Keratinocyte (primary cell): ENCODE data around the gene CTCFL. TPM values are rescaled to one million over a fixed set of nuclear protein-coding genes. Genes with fewer than 3 reads are reported as not detected.

Source experiments
- DNase-seq: peaks from one replicate; pipeline ENCODE4 v3.0.0-alpha.2; 2011; ENCODE audit warnings: low read depth, missing footprints, low spot score
- FAIRE-seq: peaks from 2 replicates; lab custom pipeline; 2011; peaks lifted over from hg19 to GRCh38; lab: Jason Lieb, UNC
- H2AFZ ChIP-seq: 2 replicates; pipeline ENCODE4 v1.6.0; 2012; ENCODE audit warnings: low read length, control low read depth, inconsistent platforms; ENCODE audit not compliant: control insufficient read depth
- H3K27ac ChIP-seq: 2 replicates; pipeline ENCODE4 v1.5.1; 2011; ENCODE audit warnings: low read length; ENCODE audit not compliant: control insufficient read depth, insufficient read depth
- H3K27me3 ChIP-seq: 3 replicates; pipeline ENCODE4 v1.6.0; 2011; ENCODE audit warnings: low read length; ENCODE audit not compliant: control insufficient read depth, insufficient read depth; ENCODE audit errors: extremely low read depth
- H3K36me3 ChIP-seq, 2 experiments: 2 replicates in 1 of 2; 3 replicates in 1 of 2; pipeline ENCODE4 v1.5.1; 2011; ENCODE audit warnings: low read length in 2 of 2, mild to moderate bottlenecking in 1 of 2; ENCODE audit not compliant: control insufficient read depth in 2 of 2, insufficient read depth in 2 of 2; ENCODE audit errors: extremely low read depth in 1 of 2
- H3K4me1 ChIP-seq: 3 replicates; pipeline ENCODE4 v1.5.1; 2011; ENCODE audit warnings: low read length; ENCODE audit not compliant: control insufficient read depth, insufficient read depth; ENCODE audit errors: extremely low read depth
- H3K4me2 ChIP-seq: 3 replicates; pipeline ENCODE4 v1.6.0; 2011; ENCODE audit warnings: low read depth, low read length; ENCODE audit not compliant: control insufficient read depth, insufficient read depth; ENCODE audit errors: extremely low read depth
- H3K4me3 ChIP-seq, 3 experiments: fragments of 200-600 bp in 1 of 3; sonication (generic) in 1 of 3; 2 replicates in 2 of 3; 3 replicates in 1 of 3; pipeline ENCODE4 v1.5.1; 2011 to 2016; ENCODE audit warnings: low read length in 3 of 3, mild to moderate bottlenecking in 3 of 3, control low read depth in 2 of 3, inconsistent platforms in 1 of 3, low read depth in 1 of 3, mixed read lengths in 1 of 3, mixed run types in 1 of 3, moderate library complexity in 1 of 3; ENCODE audit not compliant: control insufficient read depth in 2 of 3, insufficient read depth in 2 of 3; ENCODE audit errors: extremely low read depth in 1 of 3
- H3K79me2 ChIP-seq: 2 replicates; pipeline ENCODE4 v1.6.0; 2012; ENCODE audit warnings: low read length; ENCODE audit not compliant: control insufficient read depth, insufficient read depth
- H3K9ac ChIP-seq: 3 replicates; pipeline ENCODE4 v1.6.0; 2011; ENCODE audit warnings: low read length; ENCODE audit not compliant: control insufficient read depth, insufficient read depth; ENCODE audit errors: extremely low read depth
- H3K9me1 ChIP-seq: 3 replicates; pipeline ENCODE4 v1.6.0; 2011; ENCODE audit warnings: low read length; ENCODE audit not compliant: control insufficient read depth, insufficient read depth; ENCODE audit errors: extremely low read depth
- H3K9me3 ChIP-seq: 2 replicates; pipeline ENCODE4 v1.5.1; 2012; ENCODE audit warnings: low read depth, low read length; ENCODE audit not compliant: control insufficient read depth
- H4K20me1 ChIP-seq: 3 replicates; pipeline ENCODE4 v1.6.0; 2011; ENCODE audit warnings: low read length; ENCODE audit not compliant: control insufficient read depth, insufficient read depth; ENCODE audit errors: extremely low read depth
- EZH2 ChIP-seq: IDR thresholded peaks from one replicate; pipeline ENCODE4 v1.6.1; 2012; ENCODE audit warnings: inconsistent platforms, mild to moderate bottlenecking, low read length, moderate library complexity
- dilution Hi-C: fragments of 300-500 bp; cut with MboI; formaldehyde crosslinking; loops from one replicate; pipeline ENCODE4 v1.7.0; 2020; ENCODE audit warnings: low sequenced_read_pairs; ENCODE audit not compliant: extremely low pct_ligation_motif_present
- polyA plus RNA-seq, 5 experiments: library from polyadenylated mRNA; depleted of rRNA in 3 of 5; stranded (reverse) in 3 of 5; stranded (forward) in 1 of 5; unstranded in 1 of 5; fragments of >200 nt; gene quantifications; 1 replicate in 1 of 5; 2 replicates in 3 of 5; 3 replicates in 1 of 5; pipeline versions ENCODE4 v1.2.1 to v1.2.3, GENCODE V29; 2011 to 2012; ENCODE audit warnings: missing spikeins in 2 of 5, low read depth in 1 of 5, low replicate concordance in 1 of 5
- TF ChIP-seq, protein P1 (sequence below), 3 experiments: IDR thresholded peaks in 1 of 3; conservative IDR thresholded peaks in 1 of 3; optimal IDR thresholded peaks in 1 of 3; 2 replicates in 2 of 3; 3 replicates in 1 of 3; pipeline versions ENCODE3 to v1.5.1; 2011; ENCODE audit warnings: low read length in 3 of 3, mild to moderate bottlenecking in 3 of 3, moderate library complexity in 2 of 3, control low read depth in 1 of 3, inconsistent platforms in 1 of 3; ENCODE audit not compliant: insufficient read depth in 2 of 3; ENCODE audit errors: extremely low read depth in 1 of 3

The CTCFL gene
- polyA plus RNA-seq, 1 donor (not counting 4 experiments of a cell fraction or from before 2014, with no cell fraction given): not detected

GRCh38 chr20:57476641-57477461, 48.1 kb downstream of the CTCFL start:
- Histone ChIP-seq H3K9me3 (no peaks in the 10 kb centered on the region), H2AFZ (no peak overlapping the region), H3K9me1 (no peaks in the 10 kb centered on the region), H3K4me1 (no peaks in the 10 kb centered on the region), H3K79me2 (no peaks in the 10 kb centered on the region), H3K27me3 (peaks cover 45% of the 10 kb centered on the region), H3K36me3 (no peaks in the 10 kb centered on the region), H3K4me3 (no peak overlapping the region), H3K27ac (no peak overlapping the region), H4K20me1 (no peaks in the 10 kb centered on the region), H3K4me2 (no peak overlapping the region), H3K9ac (no peak overlapping the region)
- FAIRE-seq (no peak), DNase-seq (no peak)
- dilution Hi-C loops: no loop called here
- TF ChIP-seq, protein P1, sequence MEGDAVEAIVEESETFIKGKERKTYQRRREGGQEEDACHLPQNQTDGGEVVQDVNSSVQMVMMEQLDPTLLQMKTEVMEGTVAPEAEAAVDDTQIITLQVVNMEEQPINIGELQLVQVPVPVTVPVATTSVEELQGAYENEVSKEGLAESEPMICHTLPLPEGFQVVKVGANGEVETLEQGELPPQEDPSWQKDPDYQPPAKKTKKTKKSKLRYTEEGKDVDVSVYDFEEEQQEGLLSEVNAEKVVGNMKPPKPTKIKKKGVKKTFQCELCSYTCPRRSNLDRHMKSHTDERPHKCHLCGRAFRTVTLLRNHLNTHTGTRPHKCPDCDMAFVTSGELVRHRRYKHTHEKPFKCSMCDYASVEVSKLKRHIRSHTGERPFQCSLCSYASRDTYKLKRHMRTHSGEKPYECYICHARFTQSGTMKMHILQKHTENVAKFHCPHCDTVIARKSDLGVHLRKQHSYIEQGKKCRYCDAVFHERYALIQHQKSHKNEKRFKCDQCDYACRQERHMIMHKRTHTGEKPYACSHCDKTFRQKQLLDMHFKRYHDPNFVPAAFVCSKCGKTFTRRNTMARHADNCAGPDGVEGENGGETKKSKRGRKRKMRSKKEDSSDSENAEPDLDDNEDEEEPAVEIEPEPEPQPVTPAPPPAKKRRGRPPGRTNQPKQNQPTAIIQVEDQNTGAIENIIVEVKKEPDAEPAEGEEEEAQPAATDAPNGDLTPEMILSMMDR (optimal IDR thresholded peaks at IDR 0.05 in 1 of 3, IDR thresholded peaks at IDR 0.05 in 1 of 3, conservative IDR thresholded peaks at IDR 0.05 in 1 of 3; ENCODE audit: extremely low read depth in 1 of 3, insufficient read depth in 2 of 3, low read length in 3 of 3): no peak
- no peak for TF ChIP-seq EZH2

GRCh38 chr20:57476084-57476526, 48.8 kb downstream of the CTCFL start:
- dilution Hi-C loops: no loop called here
- no peak overlapping the region for H2AFZ ChIP-seq
- no peak overlapping the region for H3K4me2 ChIP-seq
- H3K9me1 ChIP-seq: no peaks in the 10 kb centered on the region
- H4K20me1 ChIP-seq: no peaks in the 10 kb centered on the region
- no peaks in the 10 kb centered on the region for H3K4me1 ChIP-seq
- H3K27ac ChIP-seq: no peak overlapping the region
- peaks cover 49% of the 10 kb centered on the region for H3K27me3 ChIP-seq
- no peaks in the 10 kb centered on the region for H3K9me3 ChIP-seq
- FAIRE-seq: no peak
- H3K9ac ChIP-seq: no peak overlapping the region
- DNase-seq: no peak
- no peaks in the 10 kb centered on the region for H3K79me2 ChIP-seq
- TF ChIP-seq EZH2: no peak
- TF ChIP-seq, protein P1 (optimal IDR thresholded peaks at IDR 0.05 in 1 of 3, IDR thresholded peaks at IDR 0.05 in 1 of 3, conservative IDR thresholded peaks at IDR 0.05 in 1 of 3; ENCODE audit: extremely low read depth in 1 of 3, insufficient read depth in 2 of 3, low read length in 3 of 3): no peak
- no peaks in the 10 kb centered on the region for H3K36me3 ChIP-seq
- no peak overlapping the region for H3K4me3 ChIP-seq
